HG03342 (cell line): ENCODE measurements around the gene FERD3L.
"Not testable (repeated sequence)": the region's sequence is repeated elsewhere in the genome, so short reads cannot be mapped to it uniquely, and the experiment has no call there.

Experiments used
- ATAC-seq: cut with Tn5 transposase; IDR thresholded peaks from one replicate; pipeline ENCODE4 v1.9.1; 2021; ENCODE audit warnings: mild to moderate bottlenecking, moderate library complexity; ENCODE audit not compliant: unreplicated experiment

The FERD3L gene

DNA sequence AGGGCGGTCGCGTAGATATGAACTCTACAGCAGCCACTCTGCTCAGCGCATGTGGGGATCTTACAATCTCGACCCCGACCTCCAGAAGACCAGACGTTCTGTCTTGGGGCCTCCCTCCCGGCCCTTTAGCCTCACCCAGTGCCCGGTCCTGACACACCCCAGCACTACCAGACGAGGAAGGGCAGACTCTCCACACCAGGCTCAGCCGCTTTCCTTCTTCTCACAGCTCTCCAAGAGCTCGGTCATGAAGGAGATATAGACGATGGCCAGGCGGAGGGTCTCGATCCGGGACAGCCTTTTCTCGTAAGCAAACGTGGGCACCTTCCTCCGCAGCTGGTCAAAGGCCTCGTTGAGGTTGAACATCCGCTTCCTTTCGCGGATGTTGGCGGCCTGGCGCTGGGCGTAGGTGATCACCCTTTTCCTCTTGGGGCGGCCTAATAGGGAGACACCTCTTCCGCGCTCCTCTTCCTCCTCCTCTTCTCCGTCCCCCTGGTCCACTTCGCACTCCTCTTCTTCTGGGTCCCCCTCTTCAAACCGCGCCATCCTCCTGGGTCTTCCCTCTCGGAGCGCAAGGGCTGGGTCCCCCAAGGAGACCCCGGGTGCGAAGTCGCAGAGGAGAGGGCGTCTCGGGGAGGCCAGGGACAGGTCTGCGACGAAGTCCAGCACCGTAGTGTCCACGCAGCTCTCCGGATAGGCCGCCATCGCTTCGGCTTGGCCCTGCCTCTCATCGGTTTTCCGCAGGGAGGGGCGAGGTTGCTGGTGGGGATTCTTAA lies at the start of gene FERD3L:
TSS of gene FERD3L (minus strand) at position 761 of the 773 bp plus-strand sequence. CDS start at position 702, 59 bp downstream.
- ATAC-seq, result no peak

GRCh38 chr7:19194417-19194816 lies 49.2 kb upstream of the FERD3L start:
- not testable (repeated sequence) for ATAC-seq

- ATAC-seq, result no peak
Measured at GRCh38 chr7:19181634-19182033, 36.4 kb upstream of the FERD3L start.

DNA sequence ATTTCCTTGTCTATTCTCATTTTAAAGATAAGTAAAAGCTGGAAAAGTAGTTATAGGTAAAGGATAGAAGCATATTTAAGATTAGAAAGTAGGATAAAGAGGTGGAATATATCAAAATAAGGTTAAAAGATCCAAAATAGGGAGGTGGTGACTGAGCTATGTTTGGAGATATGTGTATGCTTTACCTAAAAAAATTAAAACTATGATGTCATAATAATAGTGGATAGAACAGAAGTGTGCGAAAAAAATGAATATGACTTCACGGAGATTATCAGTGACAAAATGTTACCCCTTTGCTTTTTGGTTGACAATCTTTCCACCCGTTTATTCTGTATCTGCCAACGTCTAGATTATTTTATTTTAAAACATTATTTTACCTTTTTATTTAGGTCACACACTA lies 33.4 kb upstream of the FERD3L start:
- ATAC-seq, result no peak

- no peak for ATAC-seq
Measured at GRCh38 chr7:19177269-19177668, 32.0 kb upstream of the FERD3L start.

GRCh38 chr7:19175241-19175640 lies 30.0 kb upstream of the FERD3L start:
- ATAC-seq, result no peak

- no peak for ATAC-seq
Measured at GRCh38 chr7:19161671-19162070, 16.4 kb upstream of the FERD3L start.

DNA sequence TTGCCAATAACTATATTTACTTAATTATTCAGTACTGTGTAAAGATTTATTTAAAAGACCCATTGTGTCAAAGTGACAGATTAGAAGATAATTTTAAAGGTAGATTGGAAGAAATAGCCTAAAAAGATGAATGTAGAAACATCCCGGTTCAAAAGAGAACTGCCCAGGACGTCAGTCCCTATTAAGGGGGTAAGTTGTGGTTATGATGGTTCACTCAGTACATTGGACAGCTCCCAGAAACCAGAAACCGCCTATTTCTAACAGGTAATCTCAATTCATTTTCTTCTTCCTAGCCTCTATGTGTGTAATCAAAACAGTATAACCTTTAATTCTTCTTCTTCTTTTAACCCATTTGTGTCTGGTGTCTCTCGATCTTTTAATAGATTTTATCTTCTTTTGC lies 1.5 kb upstream of the FERD3L start:
- ATAC-seq, result no peak

GRCh38 chr7:19145434-19146115 lies 354 bp upstream of the FERD3L start:
- no peak for ATAC-seq

DNA sequence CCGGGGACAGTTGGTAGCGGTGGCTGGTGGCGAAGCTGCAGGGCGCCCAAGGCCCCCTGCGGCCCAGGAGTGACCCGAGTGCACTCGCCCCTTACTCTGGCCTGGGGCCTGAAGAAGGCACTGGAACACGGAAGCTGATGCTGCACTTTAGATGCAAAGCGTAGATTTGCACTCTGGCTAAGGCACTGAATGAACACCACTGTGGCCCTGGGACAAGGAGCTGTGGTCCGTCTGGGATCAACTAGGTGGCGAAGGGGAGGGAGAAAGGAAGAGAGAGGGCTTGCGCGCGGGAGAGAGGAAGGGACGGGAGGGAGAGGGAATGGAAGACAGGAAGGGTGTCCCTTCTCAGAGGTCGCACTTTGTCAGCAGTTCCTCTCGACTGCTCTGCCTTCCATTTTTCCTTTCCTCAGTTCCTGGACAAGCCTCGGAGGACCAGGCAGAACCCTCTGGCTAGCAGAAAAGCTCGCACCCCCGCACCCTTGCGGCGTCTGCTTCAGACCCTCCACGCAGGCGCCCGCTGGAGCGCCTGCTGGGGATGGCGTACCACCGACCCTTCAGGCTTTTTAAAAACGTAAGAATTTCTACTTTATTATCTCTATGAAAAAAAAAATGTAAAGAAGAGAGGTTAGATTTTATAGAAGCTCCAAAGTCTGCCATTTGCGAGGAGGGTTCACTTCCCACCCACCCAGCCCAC lies 1.2 kb downstream of the FERD3L start:
- ATAC-seq, result no peak

GRCh38 chr7:19139706-19140327 lies 5.4 kb downstream of the FERD3L start:
- no peak for ATAC-seq

- no peak for ATAC-seq
Measured at GRCh38 chr7:19133886-19134285, 11.3 kb downstream of the FERD3L start.

DNA sequence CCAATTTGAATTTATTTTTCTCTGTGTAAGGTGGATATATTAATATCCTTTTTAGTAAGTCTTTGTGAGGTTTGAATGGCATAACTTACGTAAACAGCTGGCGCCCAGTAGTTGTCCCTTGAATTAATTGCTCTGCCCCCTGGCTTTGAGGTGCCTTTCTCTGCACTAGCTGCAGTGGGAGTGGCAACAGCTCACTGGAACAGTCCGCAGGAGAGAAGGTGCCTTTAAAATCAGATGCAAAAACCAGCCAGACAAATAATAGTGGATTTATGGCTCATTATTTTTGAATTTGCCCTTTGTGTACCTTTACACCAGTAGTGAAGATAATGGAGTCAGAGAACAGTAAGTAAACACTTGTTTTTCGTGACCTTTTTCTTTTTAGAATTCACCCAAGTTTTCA lies 11.8 kb downstream of the FERD3L start:
- ATAC-seq, result no peak

DNA sequence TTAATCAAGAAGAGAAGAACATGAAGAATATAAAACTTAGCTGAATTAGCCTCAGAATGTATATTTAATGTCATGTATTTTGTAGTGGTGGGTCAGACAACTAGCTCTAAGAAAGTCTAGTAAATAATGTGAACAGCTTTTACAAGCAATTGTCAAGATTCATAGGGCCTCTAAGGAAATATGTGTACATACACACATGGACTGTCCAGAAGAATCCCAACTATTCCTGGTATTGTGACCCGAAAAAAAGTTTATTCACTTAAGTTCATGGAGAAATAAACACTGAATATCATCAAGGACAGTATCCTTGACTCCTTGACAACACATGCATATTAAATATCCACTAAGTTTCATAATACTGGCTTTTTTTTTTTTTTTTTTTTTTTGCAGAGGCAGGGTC lies 16.4 kb downstream of the FERD3L start:
- no peak for ATAC-seq

DNA sequence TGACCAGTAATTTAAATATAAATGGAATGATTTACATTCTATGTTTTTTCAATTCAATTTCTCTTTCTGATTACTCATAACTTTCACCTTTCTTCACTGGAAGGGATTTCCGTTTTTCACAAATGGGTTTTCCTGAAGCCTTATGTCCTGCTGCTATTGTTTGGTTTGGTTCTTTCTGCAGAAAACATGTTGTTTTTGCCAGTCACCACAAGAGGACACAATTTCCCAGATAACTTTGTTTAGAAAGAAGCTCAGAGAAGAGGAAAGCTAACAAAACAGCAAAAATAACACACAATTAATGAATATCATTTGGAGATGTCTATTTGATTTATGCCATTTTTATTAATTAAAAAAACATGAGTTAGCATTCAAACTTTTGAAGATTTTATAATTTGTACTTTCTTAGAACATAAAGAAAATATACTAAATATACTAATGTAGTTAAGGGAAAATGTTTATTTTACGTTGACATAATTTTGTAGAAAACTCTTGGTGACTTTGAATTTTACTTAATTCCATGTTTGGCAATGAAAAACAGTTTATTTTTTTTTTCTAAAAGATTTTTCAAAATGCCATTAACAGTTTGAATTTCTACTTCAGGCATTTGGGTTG lies 23.1 kb downstream of the FERD3L start:
- ATAC-seq, result no peak

- no peak for ATAC-seq
Measured at GRCh38 chr7:19119870-19120486, 25.2 kb downstream of the FERD3L start.

DNA sequence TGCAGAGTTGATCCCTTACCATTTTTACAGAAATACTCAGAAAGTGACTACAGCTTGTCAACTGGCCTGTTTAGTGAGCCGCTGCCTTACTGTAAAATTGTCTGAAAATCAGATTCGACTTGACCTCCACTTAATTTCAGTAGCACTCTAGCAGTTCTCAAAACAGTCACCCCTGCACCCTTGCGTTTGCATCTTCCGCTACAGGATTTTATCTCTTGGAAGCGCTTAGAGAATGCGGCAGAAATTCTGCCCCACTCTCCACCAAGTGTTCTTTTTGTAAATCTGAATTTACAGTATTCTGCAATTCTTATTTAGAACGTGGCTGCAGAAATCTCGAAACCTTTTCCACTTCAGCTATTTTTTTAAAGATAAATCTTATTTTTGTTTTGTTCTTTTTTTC lies 25.8 kb downstream of the FERD3L start:
- ATAC-seq, result no peak

DNA sequence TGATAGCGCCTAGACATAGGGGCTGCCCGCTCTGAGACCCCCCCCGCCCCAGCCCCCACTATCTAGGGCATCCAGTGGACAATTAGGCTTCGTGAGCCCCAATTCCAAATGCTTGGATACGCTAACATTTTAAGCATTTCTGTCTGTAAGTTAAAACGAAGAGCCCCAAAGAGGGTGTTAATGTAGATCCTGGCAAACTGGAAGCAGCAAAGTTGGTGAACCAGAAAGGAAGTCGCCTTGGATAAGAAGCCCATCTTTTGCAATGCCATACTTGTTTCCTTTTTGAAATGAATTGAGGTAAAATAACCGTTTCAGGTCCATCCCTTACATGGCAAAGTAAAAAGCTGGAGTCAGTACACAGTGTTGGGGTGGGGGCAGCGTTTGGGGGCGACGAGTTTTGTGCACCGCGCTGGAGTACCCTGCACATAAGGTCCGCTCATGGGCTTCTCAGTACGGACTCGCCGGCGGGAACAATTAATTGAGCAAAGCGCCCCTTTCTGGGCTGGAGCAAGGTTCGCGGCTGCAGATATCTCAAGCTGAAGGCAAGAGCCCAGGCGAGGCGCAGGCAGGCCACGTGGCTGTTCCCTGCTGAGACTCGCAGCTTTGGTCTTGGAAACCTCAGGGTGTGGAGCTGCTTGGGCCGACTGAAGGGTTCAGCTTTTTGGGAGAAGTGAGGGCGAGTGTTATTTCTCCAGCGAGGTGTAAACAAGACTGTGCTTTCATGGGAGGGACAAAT lies 26.4 kb downstream of the FERD3L start:
- ATAC-seq, result no peak

GRCh38 chr7:19117870-19118608 lies 27.2 kb downstream of the FERD3L start:
- no peak for ATAC-seq
